Heart right ventricle (tissue), 16 donors: Measurements from ENCODE around the gene MRC1. TPM values are rescaled to one million over a fixed set of nuclear protein-coding genes. Genes with fewer than 3 reads are reported as not detected.

Experiments
- ATAC-seq, 8 donors: fragments of 200-7000 bp; cut with Tn5 transposase; one replicate each; pipeline ENCODE4 v1.9.1; 2020; ENCODE audit warnings: mild to moderate bottlenecking in 8 of 8, moderate library complexity in 8 of 8, moderate number of reproducible peaks in 1 of 8
- DNase-seq, 2 donors: peaks; one replicate each; pipeline ENCODE4 v3.0.0-alpha.2; 2020
- H3K27ac ChIP-seq, 10 donors: fragments of 200-600 bp; sonication (generic) in 2 of 10; one replicate each; pipeline versions ENCODE4 v1.5.0 to v1.8.0; 2020 to 2022; ENCODE audit warnings: mild to moderate bottlenecking in 3 of 10
- H3K27me3 ChIP-seq, 7 donors: fragments of 200-600 bp; one replicate each; pipeline ENCODE4 v1.8.0; 2021 to 2022; ENCODE audit warnings: mild to moderate bottlenecking in 2 of 7
- H3K36me3 ChIP-seq, 9 donors: fragments of 200-600 bp; sonication (generic) in 1 of 9; one replicate each; pipeline versions ENCODE4 v1.5.0 to v1.8.0; 2020 to 2022; ENCODE audit warnings: mild to moderate bottlenecking in 2 of 9
- H3K4me1 ChIP-seq, 9 donors: fragments of 200-600 bp; sonication (generic) in 1 of 9; one replicate each; pipeline versions ENCODE4 v1.5.0 to v1.8.0; 2020 to 2022; ENCODE audit warnings: mild to moderate bottlenecking in 4 of 9
- H3K4me3 ChIP-seq, 10 donors: fragments of 200-600 bp; sonication (generic) in 2 of 10; one replicate each; pipeline versions ENCODE4 v1.5.0 to v1.8.0; 2020 to 2022; ENCODE audit warnings: mild to moderate bottlenecking in 7 of 10, moderate library complexity in 2 of 10
- H3K9me3 ChIP-seq, 11 donors: fragments of 200-600 bp in 10 of 11; sonication (generic) in 2 of 11; one replicate each; pipeline versions ENCODE4 v1.5.0 to v1.8.0; 2013 to 2022; ENCODE audit warnings: mild to moderate bottlenecking in 2 of 11, control low read depth in 1 of 11, moderate library complexity in 1 of 11
- WGBS, 2 donors: extraction: QIAGEN DNeasy Blood & Tissue Kit; methylation state at CpG; one replicate each; pipeline ENCODE4 v1.1.7; 2013; ENCODE audit warnings: inconsistent platforms in 1 of 2; 5-methylcytosine and 5-hydroxymethylcytosine counted together
- intact Hi-C, 10 donors: fragments of 100-400 bp; cut with DNase I; formaldehyde crosslinking; loops; one replicate each; pipeline versions ENCODE4 v1.11.1 to v1.14.2; 2022
- polyA plus RNA-seq, 2 donors: library from polyadenylated mRNA; stranded (reverse); fragments of 200-250 nt; gene quantifications; one replicate each; pipeline ENCODE4 v1.2.3, GENCODE V29; 2013
- total RNA-seq, 10 donors: library from RNA; stranded (reverse); fragmentation: NEBNext Ultra II Directional in 3 of 10; extraction: Animal tissue kit (Norgen Biotek cat#: 25700) in 3 of 10; gene quantifications; one replicate each; pipeline versions ENCODE4 v1.2.1 to v1.2.4, GENCODE V29; 2021 to 2023
- TF ChIP-seq, protein P1 (sequence below), 9 donors: fragments of 200-600 bp; sonication (generic) in 2 of 9; IDR thresholded peaks; one replicate each; pipeline versions ENCODE4 v1.5.0 to v1.8.0; 2021 to 2022; ENCODE audit warnings: antibody characterized with exemption in 9 of 9, mild to moderate bottlenecking in 5 of 9, moderate library complexity in 1 of 9
- donor health status: Arrhythmogenic right ventricular cardiomyopathy.
- donor health status: ischemic (EF 13 %, LVEDD 7.1; RV severe dilation, severe dysfunction).
- donor health status: healthy with polysubstance abuse.
- donor health status: DM: no; HTN: yes; CAD: no.
- donor health status: DM: no; HTN: no; CAD: no.
- donor health status: ischemic (EF 25% LVEDD 6.9; RV normal size, moderate dysfunction).
- donor health status: ischemic (EF 25% LVEDD 5.7; RV mildly dilated, moderate dysfunction).
- donor health status: healthy.
- donor health status: DM: yes; HTN: yes; CAD: no.
- donor health status: Ischemic cardiomyopathy.
- donor health status: ischemic (EF 35%, LVEDD 5.7; RV mildly dilated, moderate dysfunction).
- donor health status: nonischemic (EF 11% LVEDD 7.7; RV severe dilation, severe dysfunction).
- donor health status: DM: yes; HTN: yes; CAD: no.
- donor health status: PGD.
- donor health status: ischemic (EF 29% LVEDD 5.4; RV normal size, mild dysfunction).
- donor health status: nonischemic (EF 23%, LVEDD 6.1; RV moderate dilation, normal function).

Gene MRC1
- total and polyA plus RNA-seq, 12 donors: 4.1 to 84.0 (median 7.0) TPM

DNA sequence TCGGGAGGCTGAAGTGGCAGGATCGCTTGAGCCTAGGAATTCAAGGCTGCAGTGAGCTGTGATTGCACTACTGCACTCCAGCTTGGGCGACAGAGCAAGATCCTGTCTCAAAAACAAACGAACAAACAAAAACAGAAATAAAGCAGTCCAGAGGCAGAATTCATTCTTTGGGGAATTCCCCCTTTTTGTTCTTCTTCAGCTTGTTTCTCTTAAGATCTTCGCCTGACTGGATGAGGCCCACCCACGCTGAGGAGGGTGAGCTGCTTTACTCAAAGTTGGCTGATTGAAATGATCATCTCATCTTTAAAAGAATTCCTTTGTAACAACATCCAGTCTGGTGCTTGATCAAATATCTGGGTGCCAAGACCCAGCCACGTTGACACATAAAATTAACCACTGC is 10.7 kb downstream of the MRC1 start:
- no peak overlapping the region for H3K4me3 ChIP-seq
- H3K27ac ChIP-seq: no peak overlapping the region
- H3K27me3 ChIP-seq: no peaks in the 10 kb centered on the region
- WGBS, 2 donors: 79 to 88% methylated on average over 7 of the region's 7 CpGs
- H3K4me1 ChIP-seq: peaks cover 0 to 16% (median 0%) of the 10 kb centered on the region in 9 donors
- no peaks in the 10 kb centered on the region for H3K9me3 ChIP-seq
- TF ChIP-seq, protein P1, sequence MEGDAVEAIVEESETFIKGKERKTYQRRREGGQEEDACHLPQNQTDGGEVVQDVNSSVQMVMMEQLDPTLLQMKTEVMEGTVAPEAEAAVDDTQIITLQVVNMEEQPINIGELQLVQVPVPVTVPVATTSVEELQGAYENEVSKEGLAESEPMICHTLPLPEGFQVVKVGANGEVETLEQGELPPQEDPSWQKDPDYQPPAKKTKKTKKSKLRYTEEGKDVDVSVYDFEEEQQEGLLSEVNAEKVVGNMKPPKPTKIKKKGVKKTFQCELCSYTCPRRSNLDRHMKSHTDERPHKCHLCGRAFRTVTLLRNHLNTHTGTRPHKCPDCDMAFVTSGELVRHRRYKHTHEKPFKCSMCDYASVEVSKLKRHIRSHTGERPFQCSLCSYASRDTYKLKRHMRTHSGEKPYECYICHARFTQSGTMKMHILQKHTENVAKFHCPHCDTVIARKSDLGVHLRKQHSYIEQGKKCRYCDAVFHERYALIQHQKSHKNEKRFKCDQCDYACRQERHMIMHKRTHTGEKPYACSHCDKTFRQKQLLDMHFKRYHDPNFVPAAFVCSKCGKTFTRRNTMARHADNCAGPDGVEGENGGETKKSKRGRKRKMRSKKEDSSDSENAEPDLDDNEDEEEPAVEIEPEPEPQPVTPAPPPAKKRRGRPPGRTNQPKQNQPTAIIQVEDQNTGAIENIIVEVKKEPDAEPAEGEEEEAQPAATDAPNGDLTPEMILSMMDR (IDR thresholded peaks at IDR 0.05): no peak
- DNase-seq (no peak), ATAC-seq (no peak)
- intact Hi-C loops: no loop called here
- H3K36me3 ChIP-seq: no peaks in the 10 kb centered on the region

DNA sequence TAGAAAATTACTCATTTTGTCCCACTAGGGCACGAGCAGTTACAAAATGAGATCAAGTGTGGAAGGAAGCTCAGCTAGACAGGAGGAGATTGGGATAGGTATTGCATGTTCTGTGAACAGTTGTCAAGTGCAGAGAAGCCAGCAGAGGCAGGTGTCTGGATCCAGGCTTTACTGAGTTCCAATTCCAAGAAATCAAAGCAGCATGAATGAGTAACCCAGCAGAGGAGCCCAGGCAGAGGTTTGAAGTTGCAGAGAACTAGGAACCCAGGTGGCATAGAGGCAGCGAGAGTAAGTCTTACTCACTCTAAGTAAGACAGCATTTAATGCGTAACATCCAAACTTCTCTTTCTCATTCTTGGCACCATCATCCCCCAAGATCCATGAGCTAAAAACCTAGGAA is 11.8 kb downstream of the MRC1 start:
- Histone ChIP-seq H3K27ac (no peak overlapping the region), H3K27me3 (peaks cover 0 to 5% (median 0%) of the 10 kb centered on the region in 7 donors), H3K36me3 (no peaks in the 10 kb centered on the region), H3K4me3 (no peak overlapping the region), H3K9me3 (no peaks in the 10 kb centered on the region), H3K4me1 (peaks cover 0 to 15% (median 0%) of the 10 kb centered on the region in 9 donors)
- no peak for ATAC-seq
- WGBS, 2 donors: 80 to 88% methylated on average over 3 of the region's 3 CpGs
- TF ChIP-seq, protein P1 (IDR thresholded peaks at IDR 0.05): no peak
- intact Hi-C loops: no loop called here
- DNase-seq: no peak

DNA sequence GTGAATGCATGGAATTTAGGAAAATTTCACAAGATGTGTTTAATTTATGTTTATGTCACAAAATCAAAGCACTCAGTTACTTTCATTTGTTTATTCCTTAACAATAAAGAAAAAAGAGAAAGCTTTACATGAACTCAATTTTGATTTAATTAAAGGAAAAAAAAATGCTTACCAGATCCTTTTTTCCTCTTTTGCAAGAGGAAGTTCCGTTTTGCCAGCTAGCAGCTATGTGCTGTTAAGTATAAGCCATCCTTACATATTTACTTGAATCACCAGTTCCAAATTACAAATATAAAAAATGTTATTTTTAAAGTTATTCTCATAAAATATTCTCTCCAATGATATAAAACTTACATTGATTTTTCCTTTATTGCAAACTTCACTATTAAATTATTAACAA is 12.7 kb downstream of the MRC1 start:
- Histone ChIP-seq H3K4me3 (no peak overlapping the region), H3K27ac (peak overlapping the region in 1 of 10 donors; percentile 1), H3K9me3 (no peaks in the 10 kb centered on the region), H3K4me1 (peaks cover 0 to 15% (median 0%) of the 10 kb centered on the region in 9 donors), H3K27me3 (peaks cover 0 to 5% (median 0%) of the 10 kb centered on the region in 7 donors), H3K36me3 (no peaks in the 10 kb centered on the region)
- TF ChIP-seq, protein P1 (IDR thresholded peaks at IDR 0.05): no peak
- DNase-seq (no peak), ATAC-seq (no peak)
- 57 to 74% methylated on average over 1 of the region's 1 CpG for WGBS, 2 donors
- intact Hi-C loops: no loop called here

DNA sequence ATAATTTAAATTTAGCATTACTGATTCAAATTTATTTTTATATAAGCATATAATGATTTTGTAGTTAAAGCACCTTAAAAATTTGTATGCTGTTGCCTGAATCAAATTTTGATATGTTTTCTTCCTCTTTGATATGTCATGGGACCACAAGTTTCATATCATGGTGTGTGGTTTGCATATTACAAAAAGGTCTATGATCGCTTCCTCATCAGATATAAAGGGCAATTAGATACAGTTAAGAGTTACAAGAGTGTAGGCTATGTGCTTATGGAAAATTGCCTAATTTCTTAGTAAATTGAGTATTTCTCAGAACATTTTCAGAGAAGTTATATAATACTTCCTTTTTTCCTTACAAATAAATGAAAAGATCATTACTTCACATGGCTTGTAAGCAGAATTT is 22.2 kb downstream of the MRC1 start:
- Histone ChIP-seq H3K27me3 (peaks cover 0 to 21% (median 0%) of the 10 kb centered on the region in 7 donors), H3K4me1 (peaks cover 0 to 32% (median 0%) of the 10 kb centered on the region in 9 donors), H3K4me3 (no peak overlapping the region), H3K27ac (no peak overlapping the region), H3K9me3 (no peaks in the 10 kb centered on the region), H3K36me3 (peaks cover 0 to 31% (median 0%) of the 10 kb centered on the region in 9 donors)
- intact Hi-C loops: no loop called here
- DNase-seq: no peak
- no peak for ATAC-seq
- 90 to 97% methylated on average over 1 of the region's 1 CpG for WGBS, 2 donors
- TF ChIP-seq, protein P1 (IDR thresholded peaks at IDR 0.05): no peak
